HG02571 (cell line): ENCODE measurements around the gene OBSL1.

Experiments used
- ATAC-seq: cut with Tn5 transposase; IDR thresholded peaks from one replicate; pipeline ENCODE4 v1.9.1; 2021; ENCODE audit warnings: mild to moderate bottlenecking, moderate library complexity; ENCODE audit not compliant: unreplicated experiment

The OBSL1 gene

DNA sequence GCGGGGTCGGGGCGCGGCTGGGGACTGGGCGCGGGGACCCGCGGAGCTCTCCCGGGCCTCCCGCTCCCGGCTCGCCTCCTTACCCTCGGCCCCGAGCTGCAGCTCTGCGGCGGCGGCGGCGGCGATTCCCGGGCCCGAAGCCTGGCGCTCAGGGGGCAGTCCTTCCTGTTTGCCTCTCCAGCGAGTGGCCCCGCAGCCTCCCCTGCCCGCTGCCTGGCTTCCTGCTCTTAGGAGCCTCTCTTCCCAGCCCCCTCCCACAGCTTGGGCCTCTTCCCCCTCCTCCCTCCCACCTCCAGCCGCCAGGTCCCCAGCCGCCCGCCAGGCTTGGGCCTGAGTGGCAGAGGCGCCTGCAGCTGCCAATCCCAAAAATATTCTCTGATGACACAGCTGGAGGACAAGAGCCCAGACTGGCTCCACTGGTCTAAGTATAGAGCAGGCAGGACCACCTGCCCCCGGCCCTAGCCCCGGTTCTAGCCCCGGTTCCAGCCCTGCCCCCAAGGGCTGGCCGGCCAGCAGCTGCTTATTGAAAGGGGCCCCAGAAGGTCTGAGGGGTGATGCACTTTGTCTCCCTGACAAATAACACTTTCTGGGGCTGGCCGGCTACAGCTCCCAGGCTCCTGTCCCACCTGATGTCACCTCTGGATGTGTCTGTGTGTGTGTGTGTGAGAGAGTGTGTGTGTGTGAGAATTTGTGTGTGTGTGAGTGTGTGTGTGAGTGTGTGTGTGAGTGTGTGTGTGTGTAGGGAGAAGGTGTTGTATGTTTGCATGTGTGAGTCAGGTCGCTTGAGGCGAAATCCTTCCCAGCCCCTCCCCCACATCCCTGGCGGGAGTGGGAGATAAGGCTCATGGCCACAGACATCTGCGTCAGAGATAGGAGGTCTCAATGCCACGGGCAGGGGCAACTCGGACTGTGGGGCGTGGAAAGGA, at the start of gene OBSL1:
Gene OBSL1 (minus strand): TSS at position 229 of the 926 bp plus-strand sequence. CDS start 307 bp downstream, outside the sequence.
- ATAC-seq = no peak

DNA sequence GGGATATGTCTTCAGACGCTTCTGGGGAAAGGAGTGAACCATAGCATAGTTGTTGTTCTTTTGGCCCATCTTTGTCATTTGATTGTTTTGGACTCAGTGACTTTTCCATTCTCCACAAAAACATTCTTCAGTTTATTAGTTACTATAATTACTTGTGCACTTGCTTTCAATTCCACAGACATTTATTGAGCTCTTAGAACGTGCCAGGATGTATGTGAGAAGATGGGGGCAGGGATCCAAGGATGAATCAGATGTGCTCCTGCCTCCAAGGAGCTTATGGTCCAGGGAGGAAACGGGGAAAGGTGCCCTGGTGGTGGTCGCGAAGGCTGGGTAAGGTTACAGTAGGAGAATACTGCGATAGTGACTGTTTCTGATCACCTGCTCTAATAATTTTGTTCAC, 49.2 kb upstream of the OBSL1 start:
- no peak for ATAC-seq

DNA sequence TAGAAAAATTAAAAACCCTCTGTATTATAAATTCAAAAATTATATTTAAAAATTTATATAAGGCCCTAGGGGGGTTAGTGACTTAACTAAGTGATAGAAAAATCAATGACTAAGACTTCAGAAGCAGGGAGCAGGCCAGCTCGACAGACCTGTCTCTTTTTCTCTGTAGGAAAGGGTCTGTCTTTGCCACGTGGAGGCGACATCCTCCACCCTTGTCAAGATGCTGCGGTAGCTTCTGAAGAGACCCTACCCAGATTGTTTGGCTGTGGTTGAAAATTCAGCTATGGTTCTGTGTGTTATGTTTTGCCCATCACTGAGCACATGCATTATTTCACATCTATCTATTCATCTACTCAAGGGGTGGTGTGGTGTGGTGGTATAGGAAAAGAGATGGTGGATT, 47.9 kb upstream of the OBSL1 start:
- no peak for ATAC-seq

GRCh38 chr2:219618733-219619122, 47.4 kb upstream of the OBSL1 start:
- ATAC-seq = no peak

GRCh38 chr2:219616550-219616949, 45.2 kb upstream of the OBSL1 start:
- no peak for ATAC-seq

DNA sequence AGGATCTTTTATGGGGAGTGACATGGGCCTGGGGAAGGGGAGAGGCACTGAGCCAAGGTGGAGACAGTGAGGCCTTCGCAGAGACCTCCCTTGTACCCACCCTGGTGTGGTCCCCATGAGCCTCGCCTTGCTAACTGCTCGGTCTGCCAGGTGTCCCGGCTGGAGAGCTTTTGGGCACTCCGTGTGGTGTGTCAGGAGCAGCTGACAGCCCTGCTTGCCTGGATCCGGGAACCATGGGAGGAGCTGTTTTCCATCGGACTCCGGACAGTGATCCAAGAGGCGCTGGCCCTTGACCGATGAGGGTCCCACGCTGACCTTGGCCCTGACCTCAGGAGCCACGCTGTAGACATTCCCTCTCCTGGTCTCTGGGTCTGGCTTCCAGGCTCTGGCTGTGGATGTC, 44.6 kb upstream of the OBSL1 start:
- ATAC-seq = no peak

DNA sequence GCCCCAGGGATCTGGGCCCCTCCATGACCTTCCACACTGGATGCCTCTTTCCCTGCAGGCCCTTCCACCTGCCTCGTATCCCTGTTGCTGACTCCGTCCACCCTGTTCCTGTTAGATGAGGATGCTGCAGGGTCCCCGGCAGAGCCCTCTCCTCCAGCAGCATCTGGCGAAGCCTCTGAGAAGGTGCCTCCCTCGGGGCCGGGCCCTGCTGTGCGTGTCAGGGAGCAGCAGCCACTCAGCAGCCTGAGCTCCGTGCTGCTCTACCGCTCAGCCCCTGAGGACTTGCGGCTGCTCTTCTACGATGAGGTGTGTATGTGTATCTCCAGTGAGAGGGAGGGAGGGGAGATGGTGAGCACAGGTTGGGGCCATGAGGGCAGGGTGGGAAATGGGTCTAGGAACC, 43.7 kb upstream of the OBSL1 start:
- no peak for ATAC-seq

DNA sequence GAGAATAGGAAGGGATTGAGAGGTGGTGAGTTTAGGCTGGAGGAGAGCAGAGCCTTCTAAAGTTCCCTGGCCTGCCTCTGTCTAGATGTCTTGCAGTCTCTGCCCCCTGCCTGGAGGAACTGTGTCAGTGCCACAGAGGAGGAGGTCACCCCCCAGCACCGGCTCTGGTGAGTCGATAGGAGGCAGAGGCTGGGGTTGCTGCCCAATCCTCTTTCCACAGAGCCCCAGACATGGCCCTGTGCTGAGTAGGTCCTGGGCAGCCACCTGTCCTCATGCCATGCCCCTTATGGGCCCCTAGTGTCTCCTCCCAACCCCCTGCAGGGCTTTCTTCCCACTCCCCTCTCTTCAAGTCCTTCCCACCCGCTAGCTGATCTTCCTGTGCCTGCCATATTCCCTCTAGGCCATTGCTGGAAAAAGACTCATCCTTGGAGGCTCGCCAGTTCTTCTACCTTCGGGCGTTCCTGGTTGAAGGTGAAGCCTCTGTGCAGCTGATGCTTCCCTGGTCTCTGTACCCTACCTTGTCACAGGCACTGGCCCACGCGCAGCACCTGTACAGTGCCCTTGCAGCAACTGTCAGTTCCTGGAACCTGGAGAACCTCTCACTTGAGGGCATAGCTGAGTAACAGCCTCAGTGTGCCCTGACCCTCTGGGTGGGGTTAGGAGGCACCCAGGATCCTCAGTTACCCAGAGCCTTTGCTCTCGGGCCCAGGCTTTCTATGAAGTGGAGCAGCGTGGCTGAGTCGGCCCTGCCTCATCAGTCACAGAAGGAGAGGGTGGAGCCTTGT, 42.9 kb upstream of the OBSL1 start:
- no peak for ATAC-seq

DNA sequence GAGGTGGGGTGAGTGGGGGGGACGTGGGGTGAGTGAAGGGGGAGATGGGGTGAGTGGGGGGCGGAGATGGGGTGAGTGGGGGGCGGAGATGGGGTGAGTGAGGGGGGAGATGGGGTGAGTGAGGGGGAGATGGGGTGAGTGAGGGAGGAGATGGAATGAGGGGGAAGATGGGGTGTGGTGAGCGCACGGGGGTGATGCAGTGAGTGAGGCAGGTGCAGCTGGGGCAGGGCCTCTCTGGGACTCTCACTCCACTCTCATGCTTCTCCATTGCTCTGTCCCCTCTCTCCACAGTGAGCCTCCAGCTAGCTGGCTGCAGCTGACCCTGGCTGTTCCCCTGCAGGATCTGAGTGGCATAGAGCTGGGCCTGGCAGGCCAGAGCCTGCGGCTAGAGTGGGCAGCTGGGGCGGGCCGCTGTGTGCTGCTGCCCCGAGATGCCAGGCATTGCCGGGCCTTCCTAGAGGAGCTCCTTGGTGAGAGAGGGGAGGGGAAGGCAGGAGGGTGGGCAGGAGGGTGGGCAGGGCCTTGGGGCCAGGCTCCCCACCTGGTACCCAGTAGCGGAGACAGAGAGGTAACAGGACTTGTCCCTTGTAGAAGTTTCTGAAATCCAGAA, 42.2 kb upstream of the OBSL1 start:
- no peak for ATAC-seq

- ATAC-seq = no peak
Observed at GRCh38 chr2:219612577-219613286, 41.4 kb upstream of the OBSL1 start.

DNA sequence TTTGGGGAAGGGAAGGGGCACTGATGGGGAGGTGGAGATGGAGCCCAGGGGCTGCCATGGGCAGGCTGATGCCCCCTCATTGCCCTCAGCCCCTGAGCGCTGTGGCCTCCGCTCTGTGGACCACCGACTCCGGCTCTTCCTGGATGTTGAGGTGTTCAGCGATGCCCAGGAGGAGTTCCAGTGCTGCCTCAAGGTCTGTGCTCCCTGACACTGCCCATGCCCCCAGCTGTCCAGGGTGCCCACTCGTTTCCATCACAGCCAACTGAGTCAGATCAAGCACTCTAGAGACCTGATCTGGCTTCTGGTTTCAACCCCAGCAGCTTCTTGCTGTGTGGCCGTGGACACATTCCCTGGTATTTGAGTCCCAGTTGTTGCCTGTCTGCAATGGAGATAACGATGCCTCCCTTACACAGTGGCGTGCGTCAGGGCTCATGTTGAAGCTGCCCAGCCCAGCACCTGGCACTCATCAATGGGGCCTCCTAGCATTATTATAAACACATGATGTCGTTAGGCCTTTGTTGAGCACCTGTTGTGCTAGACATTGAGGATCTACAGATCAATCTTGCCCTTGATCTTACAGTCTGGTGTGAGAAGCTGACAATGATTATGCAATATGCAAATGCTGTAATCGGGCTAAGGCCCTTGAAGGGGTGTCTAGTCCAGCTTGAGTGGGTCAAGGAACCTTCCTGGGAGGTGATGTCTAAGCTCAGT, 40.7 kb upstream of the OBSL1 start:
- ATAC-seq = no peak

DNA sequence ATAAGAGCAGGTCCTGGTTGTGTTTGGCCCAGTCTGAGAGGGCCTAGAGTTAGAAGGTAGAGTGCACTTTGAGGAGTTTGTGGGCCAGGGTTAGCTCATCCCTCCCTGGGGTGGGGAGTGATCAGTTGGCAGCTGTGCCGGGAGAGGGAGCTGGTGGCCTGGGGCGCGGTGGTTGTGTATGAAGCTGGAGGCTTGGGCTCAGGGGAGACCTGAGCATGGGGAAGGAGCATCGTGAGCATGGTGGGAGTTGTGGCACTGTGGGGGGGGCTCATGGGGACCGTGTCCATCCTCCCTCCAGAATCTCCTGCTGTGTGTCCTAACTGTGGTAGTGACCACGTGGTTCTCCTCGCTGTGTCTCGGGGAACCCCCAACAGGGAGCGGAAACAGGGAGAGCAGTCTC, 40.0 kb upstream of the OBSL1 start:
- ATAC-seq = no peak

- ATAC-seq = no peak
Observed at GRCh38 chr2:219609149-219609750, 37.9 kb upstream of the OBSL1 start.

DNA sequence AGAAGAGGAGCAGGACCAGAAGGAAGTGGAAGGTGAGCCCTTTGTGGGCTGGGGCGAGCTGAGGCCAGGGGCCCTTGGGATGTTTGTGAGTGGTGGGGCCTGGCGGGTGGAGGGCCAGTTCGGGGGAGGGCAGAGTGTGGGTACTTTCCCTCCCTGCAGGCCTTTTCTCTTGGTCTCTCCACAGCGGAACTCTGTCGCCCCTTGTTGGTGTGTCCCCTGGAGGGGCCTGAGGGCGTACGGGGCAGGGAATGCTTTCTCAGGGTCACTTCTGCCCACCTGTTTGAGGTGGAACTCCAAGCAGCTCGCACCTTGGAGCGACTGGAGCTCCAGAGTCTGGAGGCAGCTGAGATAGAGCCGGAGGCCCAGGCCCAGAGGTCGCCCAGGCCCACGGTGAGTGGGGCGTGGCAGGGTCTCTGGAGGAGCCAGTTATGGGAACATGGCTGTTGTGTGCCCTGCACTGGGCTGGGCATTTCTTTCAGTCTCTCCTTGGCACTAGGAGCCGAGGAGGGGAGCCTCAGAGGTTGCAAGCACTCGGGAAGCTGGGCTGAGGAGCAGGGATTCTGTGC, 37.1 kb upstream of the OBSL1 start:
- ATAC-seq = no peak

DNA sequence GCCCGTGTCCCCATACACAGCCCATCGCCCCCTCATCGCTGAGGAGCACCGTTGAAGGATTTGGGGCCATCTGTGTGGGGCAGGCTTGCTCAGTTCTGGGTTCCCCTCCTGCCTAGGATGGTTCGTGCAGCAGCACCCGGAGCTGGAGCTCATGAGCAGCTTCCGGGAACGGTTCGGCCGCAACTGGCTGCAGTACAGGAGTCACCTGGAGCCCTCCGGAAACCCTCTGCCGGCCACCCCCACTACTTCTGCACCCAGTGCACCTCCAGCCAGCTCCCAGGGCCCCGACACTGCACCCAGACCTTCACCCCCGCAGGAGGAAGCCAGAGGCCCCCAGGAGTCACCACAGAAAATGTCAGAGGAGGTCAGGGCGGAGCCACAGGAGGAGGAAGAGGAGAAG, 36.6 kb upstream of the OBSL1 start:
- no peak for ATAC-seq

GRCh38 chr2:219605607-219605954, 34.2 kb upstream of the OBSL1 start:
- no peak for ATAC-seq

DNA sequence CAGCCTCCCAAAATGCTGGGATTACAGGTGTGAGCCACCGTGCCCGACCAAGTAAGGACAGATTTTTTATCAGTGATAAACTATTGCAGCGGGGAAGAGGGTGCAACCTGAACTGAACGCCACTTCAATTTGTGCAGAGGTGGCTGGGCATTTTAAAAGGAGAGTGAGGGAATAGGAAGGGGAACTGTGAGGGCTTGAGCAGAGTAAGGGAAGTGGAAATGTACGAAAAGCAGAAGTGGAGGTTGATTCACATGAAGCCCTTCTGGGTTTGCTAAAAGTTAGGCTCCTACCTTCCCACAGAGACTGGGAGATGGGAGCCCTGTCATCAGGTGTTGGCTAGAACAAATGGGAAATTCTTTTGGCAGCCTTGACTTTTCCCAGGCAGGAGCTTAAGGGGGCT, 32.4 kb upstream of the OBSL1 start:
- ATAC-seq = no peak

DNA sequence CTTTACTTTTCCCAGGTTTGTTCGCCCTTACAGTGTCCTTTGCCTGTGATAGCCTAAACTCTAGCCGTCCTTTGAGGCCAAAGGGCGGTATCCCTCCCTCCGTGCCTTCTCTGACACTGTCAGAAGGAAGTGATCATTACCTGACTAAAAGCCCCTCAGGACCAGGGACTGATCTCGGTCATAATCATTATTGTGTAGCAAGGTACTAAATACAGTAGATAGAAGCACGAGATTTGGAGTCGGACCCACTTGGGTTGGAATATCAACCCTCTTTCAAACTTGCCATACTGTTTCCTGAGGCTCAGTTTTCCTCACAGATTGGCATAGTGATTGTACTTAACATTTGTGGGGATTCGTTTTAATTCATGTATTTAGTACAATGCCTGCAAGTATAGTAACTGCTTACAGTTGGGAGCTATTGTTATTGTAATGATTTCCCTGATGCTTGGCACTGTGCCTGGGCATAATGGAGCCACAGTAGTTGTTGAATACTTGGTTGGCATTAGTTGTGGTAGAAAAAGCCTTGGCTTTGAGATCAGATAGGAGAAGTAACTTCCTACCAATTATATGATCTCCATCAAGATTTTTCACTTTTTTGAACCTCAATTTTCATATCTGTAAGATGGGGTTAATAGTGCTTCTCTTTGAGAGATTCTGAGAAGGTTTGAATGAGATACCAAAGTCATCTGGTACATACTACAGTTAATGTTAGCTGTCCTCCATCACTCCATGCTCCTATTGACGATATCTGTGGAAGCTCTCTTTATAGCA, 27.2 kb upstream of the OBSL1 start:
- no peak for ATAC-seq
